Medulla oblongata (tissue), 1 donor: ENCODE data around the gene AFF2.
A peak's percentile ranks its signal among the peaks of the same experiment; 100 is the strongest.

Experiments
- DNase-seq: peaks from one replicate; pipeline ENCODE4 v3.0.0-alpha.2; 2015; ENCODE audit errors: extremely low spot score

AFF2 gene

GRCh38 chrX:148728901-148729300 is 228.5 kb downstream of the AFF2 start:
- no peak for DNase-seq

GRCh38 chrX:148732743-148733142 is 232.3 kb downstream of the AFF2 start:
- DNase-seq = no peak

- peak; percentile 6 for DNase-seq
Measured at GRCh38 chrX:148741441-148741840, 241.0 kb downstream of the AFF2 start.

GRCh38 chrX:148755111-148755510 is 254.7 kb downstream of the AFF2 start:
- no peak for DNase-seq

GRCh38 chrX:148763896-148764295 is 263.5 kb downstream of the AFF2 start:
- DNase-seq = no peak

GRCh38 chrX:148768296-148768695 is 267.9 kb downstream of the AFF2 start:
- DNase-seq = no peak

GRCh38 chrX:148771440-148771839 is 271.0 kb downstream of the AFF2 start:
- DNase-seq = no peak

GRCh38 chrX:148774276-148774675 is 273.9 kb downstream of the AFF2 start:
- DNase-seq = no peak

- DNase-seq = no peak
Measured at GRCh38 chrX:148784137-148784536, 283.7 kb downstream of the AFF2 start.

- peak; percentile 2 for DNase-seq
Measured at GRCh38 chrX:148784856-148785255, 284.4 kb downstream of the AFF2 start.

GRCh38 chrX:148785256-148785655 is 284.8 kb downstream of the AFF2 start:
- no peak for DNase-seq

GRCh38 chrX:148788449-148788848 is 288.0 kb downstream of the AFF2 start:
- no peak for DNase-seq

- DNase-seq = no peak
Measured at GRCh38 chrX:148794350-148794749, 293.9 kb downstream of the AFF2 start.

- DNase-seq = no peak
Measured at GRCh38 chrX:148804579-148805355, 304.4 kb downstream of the AFF2 start.

- DNase-seq = no peak
Measured at GRCh38 chrX:148806145-148806870, 305.9 kb downstream of the AFF2 start.

GRCh38 chrX:148808833-148809232 is 308.4 kb downstream of the AFF2 start:
- DNase-seq = no peak

- DNase-seq = no peak
Measured at GRCh38 chrX:148811236-148811635, 310.8 kb downstream of the AFF2 start.

- no peak for DNase-seq
Measured at GRCh38 chrX:148813422-148813821, 313.0 kb downstream of the AFF2 start.

- no peak for DNase-seq
Measured at GRCh38 chrX:148813967-148814366, 313.6 kb downstream of the AFF2 start.

GRCh38 chrX:148815218-148815961 is 315.0 kb downstream of the AFF2 start:
- DNase-seq = no peak

- DNase-seq = no peak
Measured at GRCh38 chrX:148823986-148824385, 323.6 kb downstream of the AFF2 start.

- DNase-seq = no peak
Measured at GRCh38 chrX:148825696-148826095, 325.3 kb downstream of the AFF2 start.

- DNase-seq = no peak
Measured at GRCh38 chrX:148836741-148837140, 336.3 kb downstream of the AFF2 start.
